Right lobe of liver (tissue), 6 donors: ENCODE results near the gene SART3. TPM values are rescaled to one million over a fixed set of nuclear protein-coding genes. Genes with fewer than 3 reads are reported as not detected.
"Not testable (repeated sequence)": the region's sequence is repeated elsewhere in the genome, so short reads cannot be mapped to it uniquely, and the experiment has no call there.

Experiments
- ATAC-seq, 4 donors: fragments of 200-7000 bp; cut with Tn5 transposase; one replicate each; pipeline ENCODE4 v1.9.1; 2020; ENCODE audit warnings: mild to moderate bottlenecking in 4 of 4, moderate library complexity in 4 of 4
- DNase-seq, 3 donors: peaks; one replicate each; pipeline ENCODE4 v3.0.0-alpha.2; 2020
- H3K27ac ChIP-seq, 3 donors: fragments of 200-600 bp; one replicate each; pipeline ENCODE4 v1.8.0; 2022
- H3K27me3 ChIP-seq, 2 donors: fragments of 200-600 bp; one replicate each; pipeline ENCODE4 v1.8.0; 2022
- H3K36me3 ChIP-seq, 4 donors: fragments of 200-600 bp; sonication (generic) in 1 of 4; one replicate each; pipeline versions ENCODE4 v1.5.1 to v1.8.0; 2017 to 2022; ENCODE audit warnings: control low read depth in 1 of 4
- H3K4me1 ChIP-seq, 4 donors: fragments of 200-600 bp; sonication (generic) in 1 of 4; one replicate each; pipeline versions ENCODE4 v1.5.1 to v1.8.0; 2017 to 2022; ENCODE audit warnings: control low read depth in 1 of 4
- H3K4me3 ChIP-seq, 3 donors: fragments of 200-600 bp; one replicate each; pipeline ENCODE4 v1.8.0; 2022
- H3K9me3 ChIP-seq, 4 donors: fragments of 200-600 bp; sonication (generic) in 1 of 4; one replicate each; pipeline versions ENCODE4 v1.5.1 to v1.8.0; 2017 to 2022; ENCODE audit warnings: control low read depth in 1 of 4
- POLR2A ChIP-seq: fragments of 450-650 bp; IDR thresholded peaks from one replicate; pipeline ENCODE4 v1.6.1; 2017; ENCODE audit warnings: antibody characterized with exemption, mild to moderate bottlenecking
- whole genome bisulfite sequencing: methylation state at CpG from one replicate; pipeline ENCODE4 v1.1.6; 2018; ENCODE audit warnings: low coverage, low lambda C conversion rate; ENCODE audit not compliant: insufficient coverage; ENCODE audit errors: missing lambda C conversion rate; 5-methylcytosine and 5-hydroxymethylcytosine counted together
- intact Hi-C, 2 donors: fragments of 100-400 bp; cut with DNase I; formaldehyde crosslinking; loops; one replicate each; pipeline versions ENCODE4 v1.11.2 to v1.14.1; 2022
- total RNA-seq, 6 experiments: library from RNA; depleted of rRNA in 2 of 6; stranded (reverse); fragments of >200 nt in 2 of 6; fragmentation: NEBNext Ultra II Directional in 3 of 6; extraction: Animal tissue kit (Norgen Biotek cat#: 25700) in 3 of 6; gene quantifications; one replicate each; pipeline versions ENCODE4 v1.1.0 to v1.2.4, GENCODE V29; 2016 to 2023
- TF ChIP-seq, protein P1 (sequence below), 4 donors: fragments of 200-600 bp in 3 of 4; fragments of 450-650 bp in 1 of 4; IDR thresholded peaks; one replicate each; pipeline versions ENCODE4 v1.5.1 to v1.8.0; 2016 to 2022; ENCODE audit warnings: antibody characterized with exemption in 4 of 4, mild to moderate bottlenecking in 2 of 4
- donor health status: DM: no; HTN: yes; CAD: no.
- donor health status: DM: no; HTN: no; CAD: no.
- donor health status: DM: no; HTN: no; CAD: no.
- donor health status: DM: no; HTN: yes; CAD: no.
- donor health status: DM: no; HTN: yes; CAD: no.

The SART3 gene
- total RNA-seq, 6 experiments from 2014 or later: 13.2 to 28.4 (median 20.6) TPM

DNA sequence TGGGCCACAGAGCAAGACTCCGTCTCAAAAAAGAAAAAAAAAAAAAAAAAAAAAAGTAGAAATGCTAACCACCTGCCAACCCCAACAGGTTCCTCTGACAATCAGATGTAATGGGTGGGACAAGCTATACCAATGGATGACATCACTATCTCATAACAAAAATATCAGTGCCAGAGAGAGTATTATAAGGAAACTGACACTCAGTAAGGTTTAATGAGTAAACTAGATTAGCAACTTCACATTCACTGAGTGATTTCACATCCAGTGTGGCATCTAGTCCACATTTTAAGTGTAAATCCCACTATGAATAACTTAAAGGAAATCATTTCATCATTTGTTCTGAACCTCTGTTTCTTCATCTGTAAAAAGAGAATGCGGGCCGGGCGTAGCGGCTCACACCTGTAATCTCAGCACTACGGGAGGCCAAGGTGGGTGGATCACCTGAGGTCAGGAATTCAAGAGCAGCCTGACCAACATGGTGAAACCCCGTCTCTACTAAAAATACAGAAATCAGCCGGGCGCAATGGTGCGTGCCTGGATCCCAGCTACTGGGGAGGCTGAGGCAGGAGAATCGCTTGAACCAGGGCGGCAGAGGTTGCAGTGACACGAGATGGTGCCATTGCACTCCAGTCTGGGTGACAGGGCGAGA is 1.8 kb downstream of the SART3 start:
- H3K9me3 ChIP-seq: no peaks in the 10 kb centered on the region
- H3K27ac ChIP-seq: no peak overlapping the region
- H3K36me3 ChIP-seq: no peaks in the 10 kb centered on the region
- H3K27me3 ChIP-seq: no peaks in the 10 kb centered on the region
- H3K4me1 ChIP-seq: peaks cover 0 to 22% (median 7%) of the 10 kb centered on the region in 4 donors
- WGBS: 73% methylated on average over 5 of the region's 14 CpGs
- ATAC-seq: no peak
- intact Hi-C loops: no loop called here
- no peak for DNase-seq
- no peak overlapping the region for H3K4me3 ChIP-seq
- TF ChIP-seq POLR2A: no peak
- TF ChIP-seq, protein P1, sequence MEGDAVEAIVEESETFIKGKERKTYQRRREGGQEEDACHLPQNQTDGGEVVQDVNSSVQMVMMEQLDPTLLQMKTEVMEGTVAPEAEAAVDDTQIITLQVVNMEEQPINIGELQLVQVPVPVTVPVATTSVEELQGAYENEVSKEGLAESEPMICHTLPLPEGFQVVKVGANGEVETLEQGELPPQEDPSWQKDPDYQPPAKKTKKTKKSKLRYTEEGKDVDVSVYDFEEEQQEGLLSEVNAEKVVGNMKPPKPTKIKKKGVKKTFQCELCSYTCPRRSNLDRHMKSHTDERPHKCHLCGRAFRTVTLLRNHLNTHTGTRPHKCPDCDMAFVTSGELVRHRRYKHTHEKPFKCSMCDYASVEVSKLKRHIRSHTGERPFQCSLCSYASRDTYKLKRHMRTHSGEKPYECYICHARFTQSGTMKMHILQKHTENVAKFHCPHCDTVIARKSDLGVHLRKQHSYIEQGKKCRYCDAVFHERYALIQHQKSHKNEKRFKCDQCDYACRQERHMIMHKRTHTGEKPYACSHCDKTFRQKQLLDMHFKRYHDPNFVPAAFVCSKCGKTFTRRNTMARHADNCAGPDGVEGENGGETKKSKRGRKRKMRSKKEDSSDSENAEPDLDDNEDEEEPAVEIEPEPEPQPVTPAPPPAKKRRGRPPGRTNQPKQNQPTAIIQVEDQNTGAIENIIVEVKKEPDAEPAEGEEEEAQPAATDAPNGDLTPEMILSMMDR (IDR thresholded peaks at IDR 0.05): no peak

DNA sequence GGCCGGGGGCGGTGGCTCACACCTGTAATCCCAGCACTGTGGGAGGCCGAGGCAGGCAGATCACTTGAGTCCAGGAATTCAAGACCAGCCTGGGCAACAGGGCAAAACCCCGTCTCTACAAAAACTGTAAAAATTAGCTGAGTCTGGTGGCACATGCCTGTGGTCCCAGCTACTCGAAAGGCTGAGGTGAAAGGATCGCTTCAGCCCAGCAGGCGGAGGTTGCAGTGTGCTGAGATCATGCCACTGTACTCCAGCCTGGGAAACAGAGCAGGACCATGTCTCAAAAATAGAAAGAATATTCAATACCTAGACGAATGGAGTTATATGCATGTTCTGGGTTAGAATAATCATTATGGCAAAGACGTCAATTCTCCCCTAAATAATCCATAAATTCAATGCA is 5.6 kb downstream of the SART3 start:
- DNase-seq, H3K36me3 ChIP-seq, intact Hi-C loops, H3K4me3 ChIP-seq, H3K27ac ChIP-seq, H3K9me3 ChIP-seq, H3K27me3 ChIP-seq, ATAC-seq: not testable (repeated sequence)
- WGBS: 90% methylated on average over 9 of the region's 9 CpGs
- H3K4me1 ChIP-seq: peaks cover 0 to 15% (median 4%) of the 10 kb centered on the region in 4 donors

DNA sequence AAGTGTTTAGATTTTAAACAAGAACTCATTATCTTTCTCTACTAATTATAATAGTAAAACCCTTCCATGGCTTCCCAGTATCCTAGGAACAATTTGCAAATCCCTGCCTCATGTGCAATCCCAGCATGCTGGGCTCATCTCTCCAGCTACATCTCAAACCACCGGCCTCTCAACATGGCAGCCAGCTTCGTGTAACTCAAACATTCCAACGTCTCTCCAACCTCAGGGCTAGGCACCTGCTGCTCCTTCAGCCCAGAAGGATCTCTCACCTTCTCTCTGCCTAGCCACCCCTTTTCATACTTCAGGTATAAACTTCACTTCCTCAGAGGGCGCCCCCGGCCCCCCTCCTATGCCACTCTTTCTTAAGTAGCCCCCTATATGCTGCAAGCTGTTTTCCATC is 7.2 kb downstream of the SART3 start:
- intact Hi-C loops: no loop called here
- no peak for DNase-seq
- TF ChIP-seq, protein P1 (IDR thresholded peaks at IDR 0.05): no peak
- no peak for TF ChIP-seq POLR2A
- ATAC-seq: no peak
- Histone ChIP-seq H3K27ac (no peak overlapping the region), H3K36me3 (peaks cover 0 to 3% (median 0%) of the 10 kb centered on the region in 4 donors), H3K9me3 (no peaks in the 10 kb centered on the region), H3K27me3 (no peaks in the 10 kb centered on the region), H3K4me1 (no peaks in the 10 kb centered on the region), H3K4me3 (no peak overlapping the region)
- 84% methylated on average over 5 of the region's 5 CpGs for WGBS

DNA sequence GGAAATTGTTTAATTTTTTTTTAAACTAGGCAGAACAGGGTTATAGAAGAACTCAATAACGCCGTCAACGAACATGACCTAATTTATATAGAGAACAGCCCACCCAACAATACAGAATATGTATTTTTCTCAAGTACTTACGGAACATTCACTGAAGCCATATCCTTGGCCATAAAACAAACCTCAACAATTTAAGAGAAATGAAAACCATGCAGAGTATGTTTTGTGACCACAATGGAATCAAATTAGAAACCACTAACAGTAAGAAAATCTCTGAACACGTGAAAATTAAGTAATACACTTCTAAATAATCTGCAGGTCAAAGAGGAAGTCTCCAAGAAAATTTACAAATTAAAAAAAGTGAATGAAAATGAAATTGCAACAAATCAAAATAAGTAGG is 9.4 kb downstream of the SART3 start:
- 72% methylated on average over 5 of the region's 5 CpGs for WGBS
- intact Hi-C loops: no loop called here
- no peaks in the 10 kb centered on the region for H3K4me1 ChIP-seq
- no peak for DNase-seq
- H3K27ac ChIP-seq: no peak overlapping the region
- no peaks in the 10 kb centered on the region for H3K9me3 ChIP-seq
- peaks cover 0 to 20% (median 7%) of the 10 kb centered on the region in 4 donors for H3K36me3 ChIP-seq
- no peaks in the 10 kb centered on the region for H3K27me3 ChIP-seq
- no peak for ATAC-seq
- no peak overlapping the region for H3K4me3 ChIP-seq
- TF ChIP-seq POLR2A: no peak
- TF ChIP-seq, protein P1 (IDR thresholded peaks at IDR 0.05): no peak

DNA sequence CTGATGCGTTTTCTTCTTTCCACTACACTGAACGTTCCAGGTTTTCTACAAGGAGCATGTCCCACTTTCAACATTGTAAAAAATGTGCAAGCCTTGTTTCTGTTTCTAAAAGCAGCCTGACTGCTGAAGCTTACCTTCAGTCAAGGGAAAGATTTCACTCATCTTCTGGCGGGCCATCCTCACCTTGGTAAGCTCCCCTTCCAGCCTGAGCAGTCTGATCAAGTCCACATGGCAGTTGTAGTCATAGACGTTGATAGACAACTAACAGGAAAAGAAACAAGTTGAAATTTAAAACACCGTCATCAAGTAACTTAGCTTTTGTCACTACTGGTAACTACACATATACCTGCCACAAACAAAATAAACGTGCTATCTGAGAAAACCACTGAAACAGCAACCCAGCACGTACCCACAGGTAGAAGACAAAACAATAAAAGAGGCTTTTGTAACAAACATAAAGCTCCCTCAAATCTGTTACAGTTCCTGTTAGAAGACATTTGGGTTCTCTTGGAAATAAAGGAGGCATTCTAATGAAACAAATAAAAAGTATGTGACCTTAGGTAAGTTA is 11.9 kb downstream of the SART3 start:
- ATAC-seq: no peak
- WGBS: 72% methylated on average over 7 of the region's 7 CpGs

More for the DNA sequence above, 11.9 kb downstream of the SART3 start:
- no peak for DNase-seq
- Histone ChIP-seq H3K9me3 (no peaks in the 10 kb centered on the region), H3K27ac (no peak overlapping the region), H3K4me1 (no peaks in the 10 kb centered on the region), H3K36me3 (peaks cover 0 to 38% (median 17%) of the 10 kb centered on the region in 4 donors), H3K4me3 (no peak overlapping the region), H3K27me3 (no peaks in the 10 kb centered on the region)
- intact Hi-C loops: no loop called here
- TF ChIP-seq POLR2A: no peak
- TF ChIP-seq, protein P1 (IDR thresholded peaks at IDR 0.05): no peak
